HepG2 (cell line): ENCODE data around the gene FASTK. TPM values are rescaled to one million over a fixed set of nuclear protein-coding genes. Genes with fewer than 3 reads are reported as not detected.

ENCODE experiments used
- ATAC-seq: fragments of 200-7000 bp; cut with Tn5 transposase; 3 replicates; pipeline ENCODE4 v1.9.1; 2020; ENCODE audit warnings: mild to moderate bottlenecking, moderate library complexity
- BruUV-seq: library from RNA; stranded (reverse); fragments of 400-500 nt; replicated peaks from 2 replicates; lab custom pipeline; 2021; lab: Mats Ljungman, UMichigan
- CTCF ChIA-PET: fragments of 300-600 bp; formaldehyde crosslinking; extraction: SDS; loops from one replicate; lab custom pipeline; 2021; ENCODE audit warnings: low total read pairs, inconsistent platforms, low intra/inter-chr PET ratio; lab: Yijun Ruan, JAX
- POLR2A ChIA-PET: fragments of 350-600 bp; sonication (Branson Sonifier 250); formaldehyde crosslinking; loops from one replicate; lab custom pipeline; 2020; ENCODE audit warnings: antibody characterized with exemption, inconsistent platforms; lab: Yijun Ruan, JAX
- DNase-seq: peaks from one replicate; pipeline ENCODE4 v3.0.0-alpha.2; 2015; ENCODE audit warnings: low spot score
- FAIRE-seq: peaks from 3 replicates; lab custom pipeline; 2011; peaks lifted over from hg19 to GRCh38; lab: Jason Lieb, UNC
- H2AFZ ChIP-seq: one replicate; pipeline ENCODE4 v1.6.1; 2011; ENCODE audit warnings: low read length, inconsistent platforms
- H3K27ac ChIP-seq: fragments of 300-600 bp; 3 replicates; pipeline ENCODE4 v1.8.0; 2011; ENCODE audit warnings: mixed run types, mild to moderate bottlenecking, mixed read lengths, low read length, inconsistent platforms; ENCODE audit not compliant: insufficient read depth; ENCODE audit errors: extremely low read length
- H3K27me3 ChIP-seq, 2 experiments: fragments of 200-600 bp in 1 of 2; 2 replicates in 1 of 2; 3 replicates in 1 of 2; pipeline versions ENCODE4 v1.6.0 to v1.8.0; 2011; ENCODE audit warnings: low read length in 2 of 2, mild to moderate bottlenecking in 2 of 2, moderate library complexity in 2 of 2, inconsistent platforms in 1 of 2; ENCODE audit not compliant: insufficient read depth in 2 of 2, control insufficient read depth in 1 of 2
- H3K36me3 ChIP-seq, 2 experiments: fragments of 200-600 bp in 1 of 2; replicated peaks in 1 of 2; 2 replicates in 1 of 2; 3 replicates in 1 of 2; pipeline versions ENCODE4 v1.5.1 to v1.8.0; 2011; ENCODE audit warnings: low read length in 2 of 2, inconsistent platforms in 1 of 2; ENCODE audit not compliant: insufficient read depth in 2 of 2, control insufficient read depth in 1 of 2
- H3K4me1 ChIP-seq: 2 replicates; pipeline ENCODE4 v1.5.1; 2012; ENCODE audit warnings: low read length, inconsistent platforms; ENCODE audit not compliant: insufficient read depth
- H3K4me2 ChIP-seq: 2 replicates; pipeline ENCODE4 v1.6.0; 2011; ENCODE audit warnings: low read depth, low read length, inconsistent platforms
- H3K4me3 ChIP-seq, 3 experiments: fragments of 200-600 bp in 1 of 3; sonication (generic), shearing (Covaris generic) in 1 of 3; replicated peaks in 1 of 3; 2 replicates each; pipeline ENCODE4 v1.5.1; 2011 to 2016; ENCODE audit warnings: low read length in 3 of 3, inconsistent platforms in 2 of 3, low read depth in 2 of 3, mild to moderate bottlenecking in 2 of 3, control low read depth in 1 of 3, mixed read lengths in 1 of 3; ENCODE audit not compliant: insufficient read depth in 1 of 3
- H3K79me2 ChIP-seq: one replicate; pipeline ENCODE4 v1.6.1; 2011; ENCODE audit warnings: low read length, inconsistent platforms; ENCODE audit not compliant: insufficient read depth
- H3K9ac ChIP-seq: 2 replicates; pipeline ENCODE4 v1.6.0; 2011; ENCODE audit warnings: mild to moderate bottlenecking, low read depth, low read length, inconsistent platforms; ENCODE audit not compliant: insufficient read depth
- H3K9me3 ChIP-seq: 2 replicates; pipeline ENCODE4 v1.5.1; 2012; ENCODE audit warnings: mild to moderate bottlenecking, low read length
- H4K20me1 ChIP-seq: 2 replicates; pipeline ENCODE4 v1.6.0; 2011; ENCODE audit warnings: inconsistent platforms, mild to moderate bottlenecking, low read length, moderate library complexity; ENCODE audit not compliant: insufficient read depth
- KDM3A ChIP-seq: IDR thresholded peaks from 2 replicates; pipeline ENCODE4 v1.6.1; 2018; ENCODE audit warnings: low read depth, missing compliant biosample characterization
- MLXIP ChIP-seq: sonication (generic); formaldehyde crosslinking; IDR thresholded peaks from 2 replicates; pipeline ENCODE4 v1.9.0; 2021; ENCODE audit warnings: missing genetic modification reagents, borderline replicate concordance
- PATZ1 ChIP-seq: sonication (generic); formaldehyde crosslinking; IDR thresholded peaks from 2 replicates; pipeline ENCODE4 v1.4.0; 2020; ENCODE audit warnings: missing genetic modification reagents
- PPARG ChIP-seq: conservative IDR thresholded peaks from 2 replicates; pipeline ENCODE4 v1.6.1; 2016; ENCODE audit warnings: missing biosample characterization, missing genetic modification reagents
- SAFB2 ChIP-seq: sonication (generic); formaldehyde crosslinking; IDR thresholded peaks from 2 replicates; pipeline ENCODE4 v1.5.1; 2020; ENCODE audit warnings: missing genetic modification reagents, low read depth, mild to moderate bottlenecking, borderline replicate concordance
- ZBTB40 ChIP-seq, 2 experiments: fragments of 450-650 bp in 1 of 2; sonication (generic) in 1 of 2; formaldehyde crosslinking in 1 of 2; IDR thresholded peaks; 2 replicates each; pipeline versions ENCODE4 v1.6.1 to v1.8.0; 2016 to 2022; ENCODE audit warnings: antibody characterized with exemption in 1 of 2, mild to moderate bottlenecking in 1 of 2, missing genetic modification reagents in 1 of 2
- ZNF770 ChIP-seq: sonication (generic); formaldehyde crosslinking; IDR thresholded peaks from 2 replicates; pipeline ENCODE4 v1.5.0; 2020; ENCODE audit warnings: mild to moderate bottlenecking, missing genetic modification reagents
- WGBS: methylation state at CpG from one replicate; pipeline ENCODE4 v1.1.6; 2017; ENCODE audit warnings: low lambda C conversion rate; 5-methylcytosine and 5-hydroxymethylcytosine counted together
- in situ Hi-C: cut with HindIII; loops from 2 replicates; pipeline ENCODE4 v1.10.0; 2017; ENCODE audit warnings: low pct_unique_long_range_greater_than_20kb; ENCODE audit not compliant: extremely low pct_ligation_motif_present
- intact Hi-C: fragments of 100-400 bp; cut with micrococcal nuclease; formaldehyde crosslinking; loops from one replicate; pipeline ENCODE4 v1.10.0; 2022; ENCODE audit not compliant: unreplicated experiment
- polyA plus RNA-seq, 8 experiments: library from polyadenylated mRNA; depleted of rRNA in 3 of 8; stranded (reverse) in 7 of 8; unstranded in 1 of 8; fragments of >200 nt; fragmentation: Illumina TruSeq in 4 of 8; extraction: Trizol in 4 of 8; gene quantifications; 2 replicates each; pipeline versions ENCODE4 v1.2.1 to v1.2.3, GENCODE V29; 2011 to 2016; ENCODE audit warnings: low read depth in 4 of 8, missing spikeins in 1 of 8, mixed read lengths in 1 of 8; ENCODE audit not compliant: insufficient read depth in 1 of 8
- total RNA-seq, 5 experiments: library from RNA; depleted of rRNA; stranded (reverse); fragments of >200 nt; fragmentation: Illumina TruSeq; extraction: Trizol; gene quantifications; 2 replicates each; pipeline ENCODE4 v1.2.3, GENCODE V29; 2016; ENCODE audit warnings: low read depth in 1 of 5

FASTK gene
- total and polyA plus RNA-seq, 2 of the 13 experiments (the other 11 are each of a cell fraction or from before 2014, with no cell fraction given), result 52.9 to 55.7 TPM

GRCh38 chr7:151119902-151120301 is 39.3 kb upstream of the FASTK start:
- H3K4me3 ChIP-seq, result no peak overlapping the region
- ChIA-PET CTCF (no interaction called here), POLR2A (no interaction called here)
- no TSS peak for BruUV-seq
- ATAC-seq, result no peak
- in situ Hi-C loops, result loop anchor here (10.0 kb wide), 1 partner anchor 185 kb away; no protein-coding TSS in a partner anchor
- no peaks in the 10 kb centered on the region for H3K27me3 ChIP-seq
- H3K27ac ChIP-seq, result no peak overlapping the region
- WGBS, result 98% methylated on average over 24 of the region's 27 CpGs
- no peak overlapping the region for H3K9ac ChIP-seq
- FAIRE-seq, result no peak
- intact Hi-C loops, result no loop called here
- peaks cover 5% of the 10 kb centered on the region for H3K79me2 ChIP-seq
- DNase-seq, result no peak
- no peaks in the 10 kb centered on the region for H3K9me3 ChIP-seq
- no peak overlapping the region for H2AFZ ChIP-seq
- no peak overlapping the region for H3K4me2 ChIP-seq
- H4K20me1 ChIP-seq, result peaks cover 12% of the 10 kb centered on the region; the same call in 1 of the 2 replicates
- H3K4me1 ChIP-seq, result no peaks in the 10 kb centered on the region
- H3K36me3 ChIP-seq, result peaks cover 21 to 52% of the 10 kb centered on the region in 2 experiments; a peak in 4 of 5 replicates
- TF ChIP-seq ZNF770 (CRISPR knock-in tag), result no peak
- TF ChIP-seq SAFB2 (CRISPR knock-in tag), result no peak
- TF ChIP-seq PATZ1, result no peak
- no peak for TF ChIP-seq PPARG
- no peak for TF ChIP-seq MLXIP (CRISPR knock-in tag)
- no peak for TF ChIP-seq ZBTB40 (IDR thresholded peaks at IDR 0.05)
- no peak for TF ChIP-seq ZBTB40 (CRISPR knock-in tag; IDR thresholded peaks at IDR 0.05)
- TF ChIP-seq KDM3A (CRISPR knock-in tag), result no peak
